Epithelial cell of esophagus (primary cell): ENCODE results near the gene POLN.
A peak's percentile ranks its signal among the peaks of the same experiment; 100 is the strongest.

Source experiments
- DNase-seq: peaks from one replicate; pipeline ENCODE4 v3.0.0; 2010; ENCODE audit warnings: low read depth
- H3K4me3 ChIP-seq: 2 replicates; pipeline ENCODE4 v1.5.1; 2011; ENCODE audit warnings: mild to moderate bottlenecking, low read length, control low read depth
- TF ChIP-seq, protein P1 (sequence below): IDR thresholded peaks from 2 replicates; pipeline ENCODE4 v1.5.1; 2011; ENCODE audit warnings: low read depth, mild to moderate bottlenecking, low read length, control low read depth, inconsistent platforms; ENCODE audit not compliant: insufficient read depth; ENCODE audit errors: missing control alignments

POLN gene

GRCh38 chr4:2249526-2250356 lies 7.8 kb upstream of the POLN start:
- TF ChIP-seq, protein P1, sequence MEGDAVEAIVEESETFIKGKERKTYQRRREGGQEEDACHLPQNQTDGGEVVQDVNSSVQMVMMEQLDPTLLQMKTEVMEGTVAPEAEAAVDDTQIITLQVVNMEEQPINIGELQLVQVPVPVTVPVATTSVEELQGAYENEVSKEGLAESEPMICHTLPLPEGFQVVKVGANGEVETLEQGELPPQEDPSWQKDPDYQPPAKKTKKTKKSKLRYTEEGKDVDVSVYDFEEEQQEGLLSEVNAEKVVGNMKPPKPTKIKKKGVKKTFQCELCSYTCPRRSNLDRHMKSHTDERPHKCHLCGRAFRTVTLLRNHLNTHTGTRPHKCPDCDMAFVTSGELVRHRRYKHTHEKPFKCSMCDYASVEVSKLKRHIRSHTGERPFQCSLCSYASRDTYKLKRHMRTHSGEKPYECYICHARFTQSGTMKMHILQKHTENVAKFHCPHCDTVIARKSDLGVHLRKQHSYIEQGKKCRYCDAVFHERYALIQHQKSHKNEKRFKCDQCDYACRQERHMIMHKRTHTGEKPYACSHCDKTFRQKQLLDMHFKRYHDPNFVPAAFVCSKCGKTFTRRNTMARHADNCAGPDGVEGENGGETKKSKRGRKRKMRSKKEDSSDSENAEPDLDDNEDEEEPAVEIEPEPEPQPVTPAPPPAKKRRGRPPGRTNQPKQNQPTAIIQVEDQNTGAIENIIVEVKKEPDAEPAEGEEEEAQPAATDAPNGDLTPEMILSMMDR: no peak
- H3K4me3 ChIP-seq: no peak overlapping the region
- peak; percentile 30 for DNase-seq

GRCh38 chr4:2248821-2249261 lies 6.9 kb upstream of the POLN start:
- no peak overlapping the region for H3K4me3 ChIP-seq
- TF ChIP-seq, protein P1: no peak
- no peak for DNase-seq

GRCh38 chr4:2248044-2248780 lies 6.3 kb upstream of the POLN start:
- no peak overlapping the region for H3K4me3 ChIP-seq
- no peak for DNase-seq
- TF ChIP-seq, protein P1: no peak

GRCh38 chr4:2247128-2248043 lies 5.5 kb upstream of the POLN start:
- DNase-seq: no peak
- no peak overlapping the region for H3K4me3 ChIP-seq
- TF ChIP-seq, protein P1: no peak

DNA sequence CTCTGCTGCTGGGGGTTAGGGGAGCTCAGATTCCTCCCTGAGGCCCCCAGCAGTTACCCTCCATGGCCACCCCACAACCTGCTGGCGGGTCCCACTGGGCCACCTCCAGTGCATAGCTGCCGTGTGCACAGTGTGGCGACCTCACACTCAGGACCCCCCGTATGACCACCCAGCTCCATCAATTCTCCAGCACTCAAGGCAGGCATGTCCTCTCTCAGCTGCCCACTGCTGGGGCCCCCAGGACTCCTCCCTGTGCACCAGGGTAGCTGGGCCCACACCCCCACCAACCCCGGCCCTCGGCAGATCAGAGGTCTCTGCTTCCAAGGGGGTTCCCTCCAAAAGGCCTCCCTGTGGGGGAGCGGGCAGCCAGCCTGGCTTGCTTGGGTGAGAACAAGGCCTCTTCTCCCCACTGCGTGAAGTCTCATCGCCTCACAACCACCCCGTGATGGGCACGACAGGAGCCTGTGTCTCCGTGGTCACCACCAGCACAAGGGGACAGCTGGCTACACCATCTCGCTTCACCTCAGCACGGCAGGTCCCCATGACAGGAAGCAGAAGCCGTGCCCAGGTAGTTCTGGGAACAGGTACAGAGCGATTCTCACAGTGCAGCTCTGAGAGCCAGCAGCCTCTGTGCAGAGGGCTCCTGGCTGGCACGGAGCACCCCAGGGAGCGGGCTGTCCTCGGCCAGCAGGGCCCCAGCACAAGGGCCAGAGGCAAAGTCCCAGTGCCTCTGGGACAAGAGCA lies 4.6 kb upstream of the POLN start:
- no peak for DNase-seq
- no peak overlapping the region for H3K4me3 ChIP-seq
- TF ChIP-seq, protein P1: no peak

DNA sequence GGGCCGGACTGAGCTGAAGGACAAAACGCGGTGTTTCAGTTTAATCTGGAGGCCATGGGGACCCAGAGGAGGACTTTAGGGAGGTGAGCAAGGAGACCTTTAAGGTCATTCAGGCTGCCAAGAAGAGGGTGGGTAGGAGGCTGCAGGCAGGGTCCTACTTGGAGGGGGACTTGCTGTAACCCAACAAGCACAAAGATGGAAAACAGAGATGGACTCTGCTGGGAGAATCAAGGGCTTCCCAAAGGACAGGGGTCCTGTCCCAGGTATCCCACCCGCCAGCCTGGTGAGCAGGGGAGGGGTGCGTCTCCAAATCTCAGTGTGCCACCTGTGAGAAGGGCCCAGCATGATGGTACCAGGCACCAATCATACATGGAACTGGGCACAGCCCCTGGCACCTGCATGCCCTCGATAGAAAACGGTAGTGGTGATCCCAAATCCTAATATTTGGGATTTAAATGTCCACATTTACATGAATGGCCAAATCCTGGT lies 3.9 kb upstream of the POLN start:
- DNase-seq: no peak
- TF ChIP-seq, protein P1: no peak
- no peak overlapping the region for H3K4me3 ChIP-seq
